ENCODE data around the gene CORO1C. TPM values are rescaled to one million over a fixed set of nuclear protein-coding genes. Genes with fewer than 3 reads are reported as not detected.

CORO1C gene
- total RNA-seq, 1 donor from 2014 or later: 65.3 TPM

DNA sequence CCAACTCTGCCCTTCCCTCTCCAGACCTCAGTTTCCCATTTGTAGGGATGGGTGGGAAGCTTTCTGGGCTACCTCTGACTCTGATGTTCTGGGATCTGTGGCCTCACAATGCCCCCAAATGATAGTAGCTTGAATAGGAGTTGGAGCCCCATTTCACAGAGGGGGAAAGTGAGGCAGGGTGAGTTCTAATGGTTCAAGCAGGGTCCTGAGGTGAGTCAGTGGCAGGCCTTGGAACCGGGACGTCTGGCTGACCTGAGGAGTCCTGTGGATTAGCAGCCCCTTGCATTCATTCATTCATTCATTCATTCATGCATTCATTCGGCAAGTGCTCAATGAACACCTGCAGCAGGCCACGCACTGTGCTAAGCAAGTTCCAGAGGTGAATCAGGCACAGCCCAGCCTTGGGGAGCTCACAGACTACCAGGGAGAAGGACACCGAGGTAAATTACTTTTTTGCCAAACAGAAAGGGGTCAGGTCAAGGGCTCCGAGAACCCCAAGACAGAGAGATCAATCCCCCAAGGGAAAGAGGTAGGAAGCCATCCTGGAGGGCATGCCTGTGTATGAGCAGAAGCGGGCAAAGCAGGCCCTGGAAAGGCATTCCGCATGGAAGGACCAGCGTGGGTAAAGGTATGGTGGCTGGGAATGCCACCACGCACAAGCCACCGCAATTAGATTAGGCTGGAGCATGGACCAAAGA lies 132.6 kb downstream of the CORO1C start:
- H3K36me3 Mint-ChIP-seq: no peaks in the 10 kb centered on the region
- peak overlapping the region; percentile 13 for H3K27ac Mint-ChIP-seq
- DNase-seq (ENCODE audit: low spot score in 2 of 2, unreplicated experiment in 2 of 2): no peak
- no peaks in the 10 kb centered on the region for H3K27me3 Mint-ChIP-seq (ENCODE audit: low read depth)
- H3K9me3 Mint-ChIP-seq: no peaks in the 10 kb centered on the region
- H3K4me1 Mint-ChIP-seq: peaks cover 6% of the 10 kb centered on the region
- TF ChIP-seq, protein P1, sequence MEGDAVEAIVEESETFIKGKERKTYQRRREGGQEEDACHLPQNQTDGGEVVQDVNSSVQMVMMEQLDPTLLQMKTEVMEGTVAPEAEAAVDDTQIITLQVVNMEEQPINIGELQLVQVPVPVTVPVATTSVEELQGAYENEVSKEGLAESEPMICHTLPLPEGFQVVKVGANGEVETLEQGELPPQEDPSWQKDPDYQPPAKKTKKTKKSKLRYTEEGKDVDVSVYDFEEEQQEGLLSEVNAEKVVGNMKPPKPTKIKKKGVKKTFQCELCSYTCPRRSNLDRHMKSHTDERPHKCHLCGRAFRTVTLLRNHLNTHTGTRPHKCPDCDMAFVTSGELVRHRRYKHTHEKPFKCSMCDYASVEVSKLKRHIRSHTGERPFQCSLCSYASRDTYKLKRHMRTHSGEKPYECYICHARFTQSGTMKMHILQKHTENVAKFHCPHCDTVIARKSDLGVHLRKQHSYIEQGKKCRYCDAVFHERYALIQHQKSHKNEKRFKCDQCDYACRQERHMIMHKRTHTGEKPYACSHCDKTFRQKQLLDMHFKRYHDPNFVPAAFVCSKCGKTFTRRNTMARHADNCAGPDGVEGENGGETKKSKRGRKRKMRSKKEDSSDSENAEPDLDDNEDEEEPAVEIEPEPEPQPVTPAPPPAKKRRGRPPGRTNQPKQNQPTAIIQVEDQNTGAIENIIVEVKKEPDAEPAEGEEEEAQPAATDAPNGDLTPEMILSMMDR (IDR thresholded peaks at IDR 0.05; ENCODE audit: unreplicated experiment): no peak
- H3K4me3 Mint-ChIP-seq: no peak overlapping the region

GRCh38 chr12:108597559-108598471 lies 133.5 kb downstream of the CORO1C start, which contains the start of gene TMEM119:
Gene TMEM119, minus strand, starts transcription at chr12:108598084. Its CDS starts 5,701 bp downstream, at chr12:108592383.
- DNase-seq (ENCODE audit: low spot score in 2 of 2, unreplicated experiment in 2 of 2): no peak
- Mint-ChIP-seq H3K9me3 (no peaks in the 10 kb centered on the region), H3K27ac (peak within 1 kb of the TSS; percentile 86), H3K4me3 (no peak within 1 kb of the TSS), H3K4me1 (peaks cover 6% of the 10 kb centered on the region), H3K36me3 (no peaks in the 10 kb centered on the region), H3K27me3 (ENCODE audit: low read depth) (no peaks in the 10 kb centered on the region)
- TF ChIP-seq, protein P1 (IDR thresholded peaks at IDR 0.05; ENCODE audit: unreplicated experiment): no peak

- no peaks in the 10 kb centered on the region for H3K9me3 Mint-ChIP-seq
- TF ChIP-seq, protein P1 (IDR thresholded peaks at IDR 0.05; ENCODE audit: unreplicated experiment): no peak
- H3K27ac Mint-ChIP-seq: peak overlapping the region; percentile 47
- DNase-seq (ENCODE audit: low spot score in 2 of 2, unreplicated experiment in 2 of 2): no peak
- H3K4me3 Mint-ChIP-seq: no peak overlapping the region
- no peaks in the 10 kb centered on the region for H3K36me3 Mint-ChIP-seq
- no peaks in the 10 kb centered on the region for H3K27me3 Mint-ChIP-seq (ENCODE audit: low read depth)
- H3K4me1 Mint-ChIP-seq: peaks cover 6% of the 10 kb centered on the region
These were observed 134.3 kb downstream of the CORO1C start for GRCh38 chr12:108596854-108597558.

DNA sequence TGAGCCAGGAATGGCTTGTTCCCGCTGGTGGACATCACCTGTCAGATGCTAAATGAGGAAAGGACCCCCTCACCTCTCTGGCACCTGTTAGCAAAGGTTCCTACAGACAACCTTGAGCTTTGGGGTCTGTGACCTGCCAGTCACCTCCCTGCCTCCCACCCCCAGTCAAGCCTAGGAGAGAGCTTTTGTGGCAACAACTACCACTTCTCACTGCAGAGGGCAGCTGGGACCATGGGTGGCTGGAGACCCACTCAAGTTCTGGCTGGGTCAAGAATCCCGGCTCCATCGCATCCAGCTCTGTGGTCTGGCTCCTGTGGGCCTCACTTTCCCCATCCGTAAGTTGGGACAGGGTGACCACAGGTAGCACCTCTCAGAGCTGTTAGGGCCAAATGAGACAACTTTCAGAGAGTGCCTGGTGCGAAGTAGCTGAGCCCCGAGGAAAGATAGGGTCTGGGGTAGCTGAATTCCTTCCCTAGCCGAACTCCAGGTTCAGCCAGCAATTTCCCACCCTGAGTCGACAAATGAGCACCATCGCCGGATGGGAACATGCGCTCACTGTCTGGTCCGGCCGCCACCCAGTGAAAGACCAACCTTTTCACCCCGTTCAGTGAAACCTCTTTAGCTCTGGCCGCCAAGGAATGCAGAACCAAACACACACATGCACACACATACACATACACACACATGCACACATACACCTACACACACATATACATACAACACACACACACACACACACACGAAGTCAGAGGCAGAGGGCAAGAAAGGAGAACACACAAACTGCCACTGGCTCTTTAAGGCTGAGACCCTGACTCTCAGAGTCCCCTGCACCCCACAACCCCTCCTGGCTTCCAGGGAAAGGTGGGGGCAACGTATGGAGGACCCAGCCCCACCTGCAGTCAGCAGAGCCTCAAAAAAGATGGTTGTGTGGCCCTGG lies 135.3 kb downstream of the CORO1C start:
- Mint-ChIP-seq H3K9me3 (no peaks in the 10 kb centered on the region), H3K36me3 (no peaks in the 10 kb centered on the region), H3K27ac (no peak overlapping the region), H3K27me3 (ENCODE audit: low read depth) (no peaks in the 10 kb centered on the region), H3K4me1 (peaks cover 6% of the 10 kb centered on the region), H3K4me3 (no peak overlapping the region)
- TF ChIP-seq, protein P1 (IDR thresholded peaks at IDR 0.05; ENCODE audit: unreplicated experiment): no peak
- no peak for DNase-seq (ENCODE audit: low spot score in 2 of 2, unreplicated experiment in 2 of 2)

Small RNA genes lying within 50 kb of the gene (microRNA-seq; reads per million reads assigned to microRNA genes)
- not detected for gene MIR4496

Other genes with a start within 250 kb of the CORO1C start
- gene FICD, start 216.2 kb downstream of the CORO1C start, total RNA-seq: 2.8 to 3.6 TPM (median 2.9 TPM) in 3 replicates
- gene SART3, start 170.3 kb downstream of the CORO1C start, total RNA-seq: 77.7 to 82.5 TPM (median 77.7 TPM) in 3 replicates
- 64.9 to 66.0 TPM (median 65.8 TPM) in 3 replicates for gene ISCU, start 168.9 kb downstream of the CORO1C start, total RNA-seq
- 37.6 to 43.2 TPM (median 41.2 TPM) in 3 replicates for gene TMEM119, start 133.4 kb downstream of the CORO1C start, total RNA-seq
- 0.33 to 0.47 TPM in 2 of 3 replicates, not detected in the other for gene SELPLG, start 97.6 kb downstream of the CORO1C start, total RNA-seq
- 36.1 to 38.4 TPM (median 37.7 TPM) in 3 replicates for gene SSH1, start 126.1 kb upstream of the CORO1C start, total RNA-seq
- gene DAO, start 148.6 kb upstream of the CORO1C start, total RNA-seq: not detected in 3 replicates

Measured in mesothelial cell of epicardium (in vitro differentiated cells).